ENCODE results near the gene C1orf159. TPM values are rescaled to one million over a fixed set of nuclear protein-coding genes. Genes with fewer than 3 reads are reported as not detected.

The C1orf159 gene
- total and polyA plus RNA-seq, 9 of the 15 experiments (the other 6 are each of a cell fraction or from before 2014, with no cell fraction given) = 0.28 to 54.9 (median 10.6) TPM

- no peak for TF ChIP-seq ZBTB43 (CRISPR knock-in tag; IDR thresholded peaks at IDR 0.05)
- peak in 1 of 2 experiments; percentile 42 for TF ChIP-seq AFF1 (IDR thresholded peaks at IDR 0.05; ENCODE audit: low read depth in 1 of 2, partially characterized antibody in 2 of 2)
- no peak for TF ChIP-seq ELK3 (CRISPR knock-in tag; IDR thresholded peaks at IDR 0.05)
- TF ChIP-seq KAT8 (IDR thresholded peaks at IDR 0.05; ENCODE audit: low read depth) = no peak
- TF ChIP-seq SREBF2 (CRISPR knock-in tag; IDR thresholded peaks at IDR 0.05) = no peak
- TF ChIP-seq HCFC1 (IDR thresholded peaks at IDR 0.05; ENCODE audit: low read depth, low read length) = no peak
- no peak for TF ChIP-seq ZNF436 (CRISPR knock-in tag; IDR thresholded peaks at IDR 0.05)
- TF ChIP-seq IRF2 (CRISPR knock-in tag; IDR thresholded peaks at IDR 0.05) = no peak
- TF ChIP-seq CBFA2T3 (IDR thresholded peaks at IDR 0.05) = peak; percentile 43; the same call in 1 of the 2 replicates
- no peak for TF ChIP-seq SRSF1 (IDR thresholded peaks at IDR 0.05; ENCODE audit: low read depth, low read length)
- TF ChIP-seq RBM25 (IDR thresholded peaks at IDR 0.05; ENCODE audit: low read depth, low read length, severe bottlenecking) = no peak
- peak; percentile 33; the same call in 1 of the 2 replicates for TF ChIP-seq ZEB2 (IDR thresholded peaks at IDR 0.05)
- TF ChIP-seq IRF9 (tag; IDR thresholded peaks at IDR 0.05) = 0 out of 2 replicates have a peak, but pooled peaks have one; percentile 44
- no peak for TF ChIP-seq SNAPC5 (CRISPR knock-in tag; IDR thresholded peaks at IDR 0.05)
- no peak for TF ChIP-seq EGR1 (conservative IDR thresholded peaks at IDR 0.05)
- TF ChIP-seq POLR2A (conservative IDR thresholded peaks at IDR 0.05) = 0 out of 2 replicates have a peak, but pooled peaks have one; percentile 15
- TF ChIP-seq MYBL2 (IDR thresholded peaks at IDR 0.05; ENCODE audit: low read depth) = no peak
- TF ChIP-seq MYBL2 (CRISPR knock-in tag; IDR thresholded peaks at IDR 0.05; ENCODE audit: borderline replicate concordance) = no peak
- TF ChIP-seq PHB2 (IDR thresholded peaks at IDR 0.05; ENCODE audit: low read depth) = no peak
- no peak for TF ChIP-seq ZNF639 (CRISPR knock-in tag; conservative IDR thresholded peaks at IDR 0.05 in 1 of 2, IDR thresholded peaks at IDR 0.05 in 1 of 2)
- no peak for TF ChIP-seq PHF21A (IDR thresholded peaks at IDR 0.05; ENCODE audit: borderline replicate concordance, low read depth)
- no peak for TF ChIP-seq ZNF253 (CRISPR knock-in tag; conservative IDR thresholded peaks at IDR 0.05)
Measured at GRCh38 chr1:1109743-1110142, 6.1 kb downstream of the C1orf159 start (continued).
